Right lobe of liver (tissue), 4 donors: Measurements from ENCODE around the gene CRISP2.

Source experiments
- CTCF ChIP-seq, 4 donors: fragments of 200-600 bp in 3 of 4; fragments of 450-650 bp in 1 of 4; IDR thresholded peaks; one replicate each; pipeline versions ENCODE4 v1.5.1 to v1.8.0; 2016 to 2022; ENCODE audit warnings: antibody characterized with exemption in 4 of 4, mild to moderate bottlenecking in 2 of 4
- POLR2A ChIP-seq: fragments of 450-650 bp; IDR thresholded peaks from one replicate; pipeline ENCODE4 v1.6.1; 2017; ENCODE audit warnings: antibody characterized with exemption, mild to moderate bottlenecking
- donor health status: DM: no; HTN: no; CAD: no.
- donor health status: DM: no; HTN: no; CAD: no.
- donor health status: DM: no; HTN: yes; CAD: no.

GRCh38 chr6:49713346-49713745 is at the start of gene CRISP2:
- TF ChIP-seq CTCF (IDR thresholded peaks at IDR 0.05) (no peak), POLR2A (no peak)
